ENCODE measurements around the gene AGAP9.
"Not testable (repeated sequence)": the region's sequence is repeated elsewhere in the genome, so short reads cannot be mapped to it uniquely, and the experiment has no call there.

The AGAP9 gene

DNA sequence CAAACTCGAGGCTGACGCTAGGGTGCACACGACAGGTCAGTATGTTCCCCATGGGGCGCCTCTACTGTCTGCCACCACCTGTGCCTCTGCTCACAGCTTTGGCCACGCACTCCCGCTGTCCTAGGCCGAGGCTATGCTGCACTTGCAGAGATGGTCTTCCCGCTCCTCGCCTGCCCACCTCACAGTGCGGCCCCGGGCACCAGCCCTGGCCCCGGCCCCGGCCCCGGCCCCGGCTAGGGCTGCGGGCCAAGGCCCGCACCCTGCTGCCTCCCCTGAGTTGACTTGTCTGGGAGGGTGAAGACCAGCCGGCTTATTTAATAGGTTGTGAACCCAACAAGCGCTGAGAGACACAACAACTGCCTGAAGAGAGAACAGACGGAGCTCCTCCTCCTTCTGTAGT is at the start of gene AGAP9:
TSS of gene AGAP9 (minus strand) at position 164 of the 400 bp plus-strand sequence. CDS start at position 52, 112 bp downstream.
- in situ Hi-C loops (cut with HindIII; ENCODE audit: low pct_ligation_motif_present, low pct_unique_long_range_greater_than_20kb, low sequenced_read_pairs); DNase-seq: not testable (repeated sequence)

- in situ Hi-C loops (cut with HindIII; ENCODE audit: low pct_ligation_motif_present, low pct_unique_long_range_greater_than_20kb, low sequenced_read_pairs); DNase-seq: not testable (repeated sequence)
Observed at GRCh38 chr10:47571138-47571912, 47.9 kb upstream of the AGAP9 start.

DNA sequence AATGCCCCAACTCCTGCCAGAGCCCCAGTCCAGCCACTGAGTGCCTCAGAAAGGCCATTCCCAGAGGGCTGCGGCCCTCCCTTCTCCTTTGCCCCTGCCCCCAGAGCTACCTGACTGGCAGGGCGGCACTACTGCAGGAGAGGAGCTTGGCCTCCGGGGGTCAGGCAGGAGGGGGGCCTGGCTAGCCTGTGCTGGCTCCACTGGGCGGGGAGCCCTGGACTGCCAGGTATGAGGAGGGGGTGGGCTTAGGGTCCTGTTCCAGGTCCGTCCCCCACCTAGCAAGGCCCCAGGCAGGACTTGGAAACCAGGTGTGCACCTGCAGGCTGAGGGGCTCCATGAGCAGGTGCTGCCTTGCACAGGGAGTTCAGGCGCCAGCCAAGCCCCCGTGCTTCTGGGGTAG is 43.3 kb upstream of the AGAP9 start:
- in situ Hi-C loops (cut with HindIII; ENCODE audit: low pct_ligation_motif_present, low pct_unique_long_range_greater_than_20kb, low sequenced_read_pairs); DNase-seq: not testable (repeated sequence)

- DNase-seq; in situ Hi-C loops (cut with HindIII; ENCODE audit: low pct_ligation_motif_present, low pct_unique_long_range_greater_than_20kb, low sequenced_read_pairs): not testable (repeated sequence)
Observed at GRCh38 chr10:47566108-47566699, 42.8 kb upstream of the AGAP9 start.

DNA sequence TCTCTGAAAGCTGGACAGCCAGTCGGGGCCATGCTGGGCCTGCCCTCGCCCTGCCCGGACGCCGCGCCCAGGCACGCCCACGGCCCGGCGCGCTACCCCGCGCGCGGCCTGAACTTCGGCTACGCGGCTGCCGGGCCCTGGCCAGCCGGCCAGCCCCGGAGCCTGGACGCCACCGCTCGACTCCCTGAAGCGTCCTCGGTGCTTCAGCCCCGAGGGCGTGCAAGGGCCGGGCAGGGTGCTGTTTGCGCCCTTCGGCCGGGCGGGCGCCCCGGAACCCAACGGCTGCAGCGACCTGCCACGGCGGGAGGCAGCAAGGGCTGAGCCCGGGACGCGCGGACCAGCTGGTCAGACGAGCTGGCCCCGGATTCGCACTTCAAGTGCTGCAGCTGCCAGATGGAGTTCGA is 42.1 kb upstream of the AGAP9 start:
- in situ Hi-C loops (cut with HindIII; ENCODE audit: low pct_ligation_motif_present, low pct_unique_long_range_greater_than_20kb, low sequenced_read_pairs) = not testable (repeated sequence)

GRCh38 chr10:47564953-47565352 is 41.5 kb upstream of the AGAP9 start:
- DNase-seq; in situ Hi-C loops (cut with HindIII; ENCODE audit: low pct_ligation_motif_present, low pct_unique_long_range_greater_than_20kb, low sequenced_read_pairs): not testable (repeated sequence)

More for the DNA sequence above, 42.1 kb upstream of the AGAP9 start:
- DNase-seq = not testable (repeated sequence)

DNA sequence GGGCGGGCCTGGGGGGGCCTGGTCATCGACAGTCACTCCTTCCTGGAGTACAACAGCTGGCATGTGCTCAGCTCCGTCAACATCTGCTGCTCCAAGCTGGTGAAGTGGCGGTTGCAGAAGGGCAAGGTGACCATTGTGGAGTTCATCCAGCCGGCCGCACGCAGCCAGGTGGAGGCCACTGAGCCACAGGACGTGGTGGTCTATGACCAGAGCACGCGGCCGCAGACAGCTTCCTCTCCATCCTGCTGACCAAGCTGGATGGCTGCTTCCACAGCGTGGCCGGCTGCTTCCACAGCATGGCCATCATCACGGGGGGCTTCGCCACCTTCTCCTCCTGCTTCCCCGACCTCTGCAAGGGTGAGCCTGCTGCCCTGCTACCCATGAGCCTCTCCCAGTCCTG is 40.9 kb upstream of the AGAP9 start:
- DNase-seq = not testable (repeated sequence)

GRCh38 chr10:47560452-47560851 is 37.0 kb upstream of the AGAP9 start:
- DNase-seq = peak; percentile 58
- in situ Hi-C loops (cut with HindIII; ENCODE audit: low pct_ligation_motif_present, low pct_unique_long_range_greater_than_20kb, low sequenced_read_pairs) = not testable (repeated sequence)

More for the DNA sequence above, 40.9 kb upstream of the AGAP9 start:
- in situ Hi-C loops (cut with HindIII; ENCODE audit: low pct_ligation_motif_present, low pct_unique_long_range_greater_than_20kb, low sequenced_read_pairs) = not testable (repeated sequence)

DNA sequence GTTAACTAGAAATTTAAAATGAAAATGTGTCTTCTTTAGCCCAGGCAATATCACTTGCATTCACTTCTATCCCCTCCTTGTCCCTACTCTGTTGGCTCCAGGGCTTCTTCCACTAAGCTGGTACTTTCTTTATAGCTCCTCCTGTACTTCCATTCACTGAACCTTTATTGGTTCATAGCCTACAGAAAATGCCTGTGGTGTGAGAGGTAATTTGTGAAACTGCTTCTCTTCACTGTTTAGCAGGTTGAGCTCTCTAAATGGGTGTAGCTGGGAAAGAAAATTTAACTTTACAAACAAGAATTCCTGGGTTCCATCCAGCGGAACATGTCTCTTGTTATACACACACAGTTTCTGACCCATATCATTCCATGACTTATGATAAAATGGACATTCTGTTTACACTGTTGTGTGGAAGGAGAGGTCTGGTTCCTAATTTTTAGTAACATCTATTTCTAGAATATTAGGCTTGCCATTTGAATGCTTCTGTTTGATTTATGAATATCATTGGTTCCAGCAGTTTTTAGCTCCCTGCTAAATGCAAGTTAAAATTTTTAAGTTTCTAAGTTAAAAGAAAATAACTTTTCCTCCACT is 36.4 kb upstream of the AGAP9 start:
- DNase-seq = peak; percentile 37
- in situ Hi-C loops (cut with HindIII; ENCODE audit: low pct_ligation_motif_present, low pct_unique_long_range_greater_than_20kb, low sequenced_read_pairs) = not testable (repeated sequence)

DNA sequence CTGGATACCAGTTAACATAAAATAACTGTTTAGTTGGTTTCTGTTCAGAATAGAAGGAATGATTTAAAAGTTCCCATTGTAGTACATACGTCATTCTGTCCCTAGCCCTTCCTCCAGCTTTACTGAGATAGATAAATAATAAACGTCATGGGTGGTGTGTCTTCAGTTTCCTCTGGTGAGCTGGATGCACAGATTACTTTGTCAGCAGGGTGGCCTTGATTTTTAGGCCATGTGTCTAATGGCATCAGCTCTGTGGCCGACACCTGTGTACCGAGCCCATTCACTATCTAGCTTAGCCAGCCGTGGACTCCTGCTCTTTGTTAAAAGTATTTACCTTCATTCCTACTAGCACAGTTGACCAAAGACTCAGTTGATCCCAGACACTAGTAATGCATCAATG is 34.7 kb upstream of the AGAP9 start:
- in situ Hi-C loops (cut with HindIII; ENCODE audit: low pct_ligation_motif_present, low pct_unique_long_range_greater_than_20kb, low sequenced_read_pairs) = not testable (repeated sequence)
- peak; percentile 37 for DNase-seq

DNA sequence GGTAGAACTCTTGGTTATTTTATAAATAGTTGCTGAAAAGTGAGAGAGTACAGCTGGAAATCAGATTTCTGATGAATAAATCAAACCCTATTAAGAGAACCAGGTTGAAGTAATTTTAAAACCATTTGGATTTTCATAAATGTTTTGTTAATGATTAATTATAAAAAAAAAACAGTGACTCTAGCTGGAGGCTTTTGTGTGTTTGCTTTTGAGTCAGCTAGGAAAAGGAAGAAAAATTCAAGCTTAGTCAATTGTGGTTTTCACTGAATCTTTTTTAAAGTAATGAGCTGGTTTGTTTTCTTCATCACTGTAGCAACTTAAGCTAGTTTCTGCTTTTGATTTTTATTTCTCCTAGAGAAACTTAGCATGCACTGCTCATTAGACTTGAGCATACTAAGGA is 34.2 kb upstream of the AGAP9 start:
- in situ Hi-C loops (cut with HindIII; ENCODE audit: low pct_ligation_motif_present, low pct_unique_long_range_greater_than_20kb, low sequenced_read_pairs) = not testable (repeated sequence)

GRCh38 chr10:47555334-47555733 is 31.9 kb upstream of the AGAP9 start:
- DNase-seq; in situ Hi-C loops (cut with HindIII; ENCODE audit: low pct_ligation_motif_present, low pct_unique_long_range_greater_than_20kb, low sequenced_read_pairs): not testable (repeated sequence)

More for the DNA sequence above, 34.2 kb upstream of the AGAP9 start:
- DNase-seq = peak; percentile 24

DNA sequence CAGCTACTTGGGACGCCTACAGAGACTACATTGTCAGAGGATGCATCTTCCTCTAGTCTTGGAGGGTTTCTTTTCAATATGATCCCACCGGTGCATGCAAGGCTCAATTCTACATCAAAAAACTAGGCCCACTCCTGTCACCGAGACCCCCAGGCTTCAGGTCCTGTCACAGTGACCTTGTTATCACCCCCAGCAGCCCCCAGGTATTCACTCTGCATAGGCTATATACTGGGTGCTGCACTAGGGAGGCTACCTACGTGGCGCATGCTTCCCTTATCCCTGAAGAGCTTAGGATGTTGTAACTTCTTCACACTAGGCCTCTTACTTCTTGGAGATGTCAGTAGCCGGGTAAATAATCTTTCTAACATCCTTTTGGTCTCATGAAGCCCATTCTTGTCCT is 31.1 kb upstream of the AGAP9 start:
- DNase-seq; in situ Hi-C loops (cut with HindIII; ENCODE audit: low pct_ligation_motif_present, low pct_unique_long_range_greater_than_20kb, low sequenced_read_pairs): not testable (repeated sequence)

GRCh38 chr10:47553860-47554247 is 30.4 kb upstream of the AGAP9 start:
- peak; percentile 1 for DNase-seq
- in situ Hi-C loops (cut with HindIII; ENCODE audit: low pct_ligation_motif_present, low pct_unique_long_range_greater_than_20kb, low sequenced_read_pairs) = not testable (repeated sequence)

GRCh38 chr10:47553214-47553859 is 29.9 kb upstream of the AGAP9 start:
- peak; percentile 82 for DNase-seq
- in situ Hi-C loops (cut with HindIII; ENCODE audit: low pct_ligation_motif_present, low pct_unique_long_range_greater_than_20kb, low sequenced_read_pairs) = not testable (repeated sequence)

GRCh38 chr10:47552719-47553118 is 29.3 kb upstream of the AGAP9 start:
- in situ Hi-C loops (cut with HindIII; ENCODE audit: low pct_ligation_motif_present, low pct_unique_long_range_greater_than_20kb, low sequenced_read_pairs) = not testable (repeated sequence)
- peak; percentile 81 for DNase-seq

GRCh38 chr10:47547286-47547685 is 23.8 kb upstream of the AGAP9 start:
- DNase-seq; in situ Hi-C loops (cut with HindIII; ENCODE audit: low pct_ligation_motif_present, low pct_unique_long_range_greater_than_20kb, low sequenced_read_pairs): not testable (repeated sequence)

GRCh38 chr10:47536430-47536829 is 13.0 kb upstream of the AGAP9 start:
- in situ Hi-C loops (cut with HindIII; ENCODE audit: low pct_ligation_motif_present, low pct_unique_long_range_greater_than_20kb, low sequenced_read_pairs); DNase-seq: not testable (repeated sequence)

DNA sequence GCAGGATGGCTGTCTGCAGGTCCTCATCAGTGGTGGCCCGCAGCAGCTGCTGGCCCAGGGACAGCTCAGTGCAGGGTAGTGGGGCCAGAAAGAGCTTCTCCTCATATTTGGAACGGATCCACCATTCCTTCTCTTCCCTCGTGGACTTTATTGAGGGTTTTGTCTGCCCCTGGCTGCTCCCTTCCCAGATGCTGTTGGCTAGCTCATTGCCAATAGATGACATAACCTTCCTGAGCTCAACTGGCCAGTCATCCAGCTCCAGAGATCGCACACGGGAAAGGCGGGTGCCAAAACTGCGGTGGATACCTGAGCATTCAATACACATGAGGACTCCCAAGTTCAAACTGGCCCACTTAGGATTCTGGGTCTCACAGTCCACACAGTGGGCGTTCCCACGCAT is 21.1 kb downstream of the AGAP9 start:
- in situ Hi-C loops (cut with HindIII; ENCODE audit: low pct_ligation_motif_present, low pct_unique_long_range_greater_than_20kb, low sequenced_read_pairs); DNase-seq: not testable (repeated sequence)

All from ACHN (cell line).